Measurements from ENCODE around the gene SYT8.
A peak's percentile ranks its signal among the peaks of the same experiment; 100 is the strongest.

The SYT8 gene

GRCh38 chr11:1819074-1819473 lies 15.7 kb upstream of the SYT8 start:
- DNase-seq: no peak

GRCh38 chr11:1820463-1821325 lies 14.1 kb upstream of the SYT8 start:
- DNase-seq: no peak

- DNase-seq: no peak
Measured at GRCh38 chr11:1821562-1821961, 13.2 kb upstream of the SYT8 start.

- DNase-seq: no peak
Measured at GRCh38 chr11:1822648-1823375, 12.0 kb upstream of the SYT8 start.

GRCh38 chr11:1823376-1824220 lies 11.2 kb upstream of the SYT8 start:
- no peak for DNase-seq

GRCh38 chr11:1824221-1825038 lies 10.4 kb upstream of the SYT8 start:
- no peak for DNase-seq

GRCh38 chr11:1825039-1825740 lies 9.6 kb upstream of the SYT8 start:
- DNase-seq: peak; percentile 75

- no peak for DNase-seq
Measured at GRCh38 chr11:1825785-1826451, 8.9 kb upstream of the SYT8 start.

- DNase-seq: no peak
Measured at GRCh38 chr11:1826552-1827094, 8.2 kb upstream of the SYT8 start.

GRCh38 chr11:1827095-1827813 lies 7.5 kb upstream of the SYT8 start:
- DNase-seq: no peak

- DNase-seq: no peak
Measured at GRCh38 chr11:1827931-1828330, 6.9 kb upstream of the SYT8 start.

GRCh38 chr11:1828542-1828941 lies 6.2 kb upstream of the SYT8 start:
- no peak for DNase-seq

- DNase-seq: no peak
Measured at GRCh38 chr11:1829039-1829820, 5.6 kb upstream of the SYT8 start.

- no peak for DNase-seq
Measured at GRCh38 chr11:1830004-1830321, 4.8 kb upstream of the SYT8 start.

- no peak for DNase-seq
Measured at GRCh38 chr11:1830322-1831223, 4.2 kb upstream of the SYT8 start.

GRCh38 chr11:1831338-1832210 lies 3.2 kb upstream of the SYT8 start:
- no peak for DNase-seq

GRCh38 chr11:1832211-1832919 lies 2.4 kb upstream of the SYT8 start:
- peak; percentile 46 for DNase-seq
